SK-N-SH (cell line): ENCODE measurements around the gene LRRC8D. TPM values are rescaled to one million over a fixed set of nuclear protein-coding genes. Genes with fewer than 3 reads are reported as not detected.

Experiments used
- CTCF ChIA-PET: fragments of 300-600, 350-600 bp; formaldehyde crosslinking; extraction: SDS; loops from one replicate; lab custom pipeline; 2021; lab: Yijun Ruan, JAX
- POLR2A ChIA-PET: fragments of 350-600 bp; sonication (Branson Sonifier 250); formaldehyde crosslinking; extraction: SDS; loops from one replicate; lab custom pipeline; 2020; ENCODE audit warnings: antibody characterized with exemption, inconsistent platforms; lab: Yijun Ruan, JAX
- DNase-seq: peaks from one replicate; pipeline ENCODE4 v3.0.0; 2012
- H2AFZ ChIP-seq: fragments of 200-600 bp; sonication (generic); 2 replicates; pipeline ENCODE4 v1.8.1; 2016; ENCODE audit warnings: antibody characterized with exemption, mild to moderate bottlenecking, low read depth
- H3F3A ChIP-seq: fragments of 200-600 bp; sonication (generic); replicated peaks from 2 replicates; pipeline ENCODE3; 2016; ENCODE audit warnings: antibody characterized with exemption, mild to moderate bottlenecking; ENCODE audit not compliant: insufficient read depth
- H3K27ac ChIP-seq, 2 experiments: fragments of 200-500 bp in 1 of 2; fragments of 200-600 bp in 1 of 2; sonication (Bioruptor generic) in 1 of 2; sonication (generic), shearing (Covaris generic) in 1 of 2; 2 replicates each; pipeline versions ENCODE4 v1.5.1 to v1.6.1; 2014 to 2016; ENCODE audit warnings: low read depth in 2 of 2, inconsistent platforms in 1 of 2, low read length in 1 of 2, mild to moderate bottlenecking in 1 of 2, mixed read lengths in 1 of 2
- H3K27me3 ChIP-seq: fragments of 200-600 bp; sonication (generic), shearing (Covaris generic); 2 replicates; pipeline ENCODE4 v1.6.1; 2016; ENCODE audit warnings: mixed run types; ENCODE audit not compliant: insufficient read depth
- H3K36me3 ChIP-seq, 2 experiments: fragments of 200-500 bp in 1 of 2; fragments of 200-600 bp in 1 of 2; sonication (Bioruptor generic) in 1 of 2; sonication (generic) in 1 of 2; replicated peaks in 1 of 2; 2 replicates each; pipeline versions ENCODE3 to v1.5.1; 2014 to 2016; ENCODE audit warnings: low read length in 1 of 2, mild to moderate bottlenecking in 1 of 2; ENCODE audit not compliant: insufficient read depth in 2 of 2, control insufficient read depth in 1 of 2
- H3K4me1 ChIP-seq, 2 experiments: fragments of 200-500 bp in 1 of 2; fragments of 200-600 bp in 1 of 2; sonication (Bioruptor generic) in 1 of 2; sonication (generic), shearing (Covaris generic) in 1 of 2; 2 replicates each; pipeline versions ENCODE4 v1.5.1 to v1.6.1; 2014 to 2016; ENCODE audit warnings: low read depth in 1 of 2, low read length in 1 of 2, mixed run types in 1 of 2; ENCODE audit not compliant: insufficient read depth in 2 of 2, control insufficient read depth in 1 of 2
- H3K4me2 ChIP-seq: fragments of 200-600 bp; sonication (generic), shearing (Covaris generic); 2 replicates; pipeline ENCODE4 v1.6.1; 2017; ENCODE audit warnings: mixed run types
- H3K4me3 ChIP-seq, 2 experiments: fragments of 200-500 bp in 1 of 2; fragments of 200-600 bp in 1 of 2; sonication (Bioruptor generic) in 1 of 2; sonication (generic), shearing (Covaris generic) in 1 of 2; 2 replicates each; pipeline versions ENCODE4 v1.5.1 to v1.8.1; 2014 to 2016; ENCODE audit warnings: low read depth in 2 of 2, inconsistent platforms in 1 of 2, low read length in 1 of 2, mild to moderate bottlenecking in 1 of 2, mixed read lengths in 1 of 2, moderate library complexity in 1 of 2
- H3K79me2 ChIP-seq: fragments of 200-600 bp; sonication (generic); 2 replicates; pipeline ENCODE4 v1.8.1; 2017; ENCODE audit warnings: mild to moderate bottlenecking; ENCODE audit not compliant: insufficient read depth
- H3K9ac ChIP-seq: fragments of 200-600 bp; sonication (generic); 2 replicates; pipeline ENCODE4 v1.6.1; 2017; ENCODE audit warnings: mixed run types
- H3K9me2 ChIP-seq: fragments of 200-600 bp; sonication (generic); 2 replicates; pipeline ENCODE4 v1.6.1; 2017; ENCODE audit warnings: mixed run types
- H3K9me3 ChIP-seq: fragments of 200-600 bp; sonication (generic); 2 replicates; pipeline ENCODE4 v1.6.1; 2017; ENCODE audit warnings: mixed run types, mild to moderate bottlenecking, moderate library complexity
- H4K20me1 ChIP-seq: fragments of 200-600 bp; sonication (generic); 2 replicates; pipeline ENCODE4 v1.6.1; 2017; ENCODE audit warnings: mild to moderate bottlenecking, mixed run types; ENCODE audit not compliant: insufficient read depth
- CHD2 ChIP-seq: fragments of 150-350 bp; IDR thresholded peaks from 2 replicates; pipeline ENCODE4 v1.6.1; 2018; ENCODE audit warnings: low read length; ENCODE audit not compliant: partially characterized antibody
- CTCF ChIP-seq: fragments of 200-600 bp; sonication (generic); IDR thresholded peaks from 2 replicates; pipeline ENCODE4 v1.6.1; 2017; ENCODE audit warnings: antibody characterized with exemption, mild to moderate bottlenecking, moderate library complexity
- FOXJ3 ChIP-seq: sonication (generic); formaldehyde crosslinking; IDR thresholded peaks from 2 replicates; pipeline ENCODE4 v1.5.1; 2020; ENCODE audit warnings: mild to moderate bottlenecking, missing genetic modification reagents
- GATA2 ChIP-seq: sonication (generic); formaldehyde crosslinking; IDR thresholded peaks from 2 replicates; pipeline ENCODE4 v1.5.0; 2020; ENCODE audit warnings: mild to moderate bottlenecking, missing genetic modification reagents
- MEF2A ChIP-seq: IDR thresholded peaks from 2 replicates; pipeline ENCODE4 v1.4.0; 2012; ENCODE audit warnings: low read depth, borderline replicate concordance
- MXI1 ChIP-seq: IDR thresholded peaks from 2 replicates; pipeline ENCODE4 v1.6.1; 2012; ENCODE audit warnings: mild to moderate bottlenecking, low read depth, low read length, improper control_type of control experiment
- NFIC ChIP-seq: IDR thresholded peaks from 2 replicates; pipeline ENCODE4 v1.4.0; 2012; ENCODE audit warnings: borderline replicate concordance
- NRF1 ChIP-seq: IDR thresholded peaks from 2 replicates; pipeline ENCODE4 v1.6.1; 2012; ENCODE audit warnings: low read depth, mild to moderate bottlenecking, low read length
- PBX3 ChIP-seq: IDR thresholded peaks from 2 replicates; pipeline ENCODE4; 2012
- RAD21 ChIP-seq: IDR thresholded peaks from 2 replicates; pipeline ENCODE4 v1.6.1; 2012; ENCODE audit warnings: mild to moderate bottlenecking, low read length
- RCOR1 ChIP-seq: fragments of 150-350 bp; IDR thresholded peaks from 2 replicates; pipeline ENCODE4 v1.6.1; 2017; ENCODE audit warnings: antibody characterized with exemption, low read length
- SMC3 ChIP-seq: IDR thresholded peaks from 2 replicates; pipeline ENCODE4 v1.6.1; 2012; ENCODE audit warnings: low read depth, low read length, improper control_type of control experiment
- polyA plus RNA-seq, 3 experiments: library from polyadenylated mRNA; depleted of rRNA; stranded (reverse); fragments of >200 nt; gene quantifications; 2 replicates each; pipeline ENCODE4 v1.2.3, GENCODE V29; 2012
- TF ChIP-seq, protein P1 (sequence below): fragments of 150-350 bp; IDR thresholded peaks from 2 replicates; pipeline ENCODE4 v1.6.1; 2017; ENCODE audit warnings: antibody characterized with exemption, low read length, low read depth, borderline replicate concordance

Gene LRRC8D
- polyA plus RNA-seq, 1 of the 3 experiments (the other 2 are of a cell fraction), result 15.0 TPM

DNA sequence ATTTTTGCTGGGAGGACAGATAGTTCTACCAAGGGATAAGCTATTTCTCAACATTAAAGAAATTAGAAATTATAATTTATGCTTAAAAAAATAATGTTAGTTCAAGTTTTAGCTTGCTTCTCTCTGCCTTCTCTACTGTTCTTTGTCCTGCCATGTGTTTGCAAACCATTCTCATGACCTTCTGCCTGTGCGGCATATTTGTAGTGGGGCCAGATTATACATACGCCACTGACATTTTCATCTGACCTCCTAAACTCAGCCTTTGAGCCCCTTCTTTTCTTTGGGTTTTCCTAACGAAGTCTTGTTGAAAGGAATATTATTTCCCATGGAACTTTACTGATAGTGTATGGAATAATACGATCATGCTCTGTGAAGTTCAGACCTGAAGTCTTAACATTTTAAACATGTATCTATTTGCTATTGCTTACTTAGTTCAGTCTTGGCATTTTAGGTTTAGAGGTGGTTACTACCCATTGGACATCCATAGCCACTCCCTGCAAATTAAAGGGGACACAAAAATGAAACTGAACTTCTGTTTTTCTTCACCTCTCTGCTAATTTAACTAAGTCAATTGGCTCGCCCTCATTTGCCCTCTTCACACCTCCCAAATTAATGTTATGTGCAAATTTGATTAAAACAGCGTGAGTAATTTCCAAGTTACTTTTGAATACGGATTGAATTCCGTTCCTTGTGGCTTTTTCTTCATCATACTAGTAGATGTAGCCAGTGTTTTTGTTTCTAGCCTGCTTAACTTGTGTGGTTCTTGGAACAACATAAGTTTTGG lies 15.6 kb downstream of the LRRC8D start (continued):
- TF ChIP-seq NFIC, result no peak

DNA sequence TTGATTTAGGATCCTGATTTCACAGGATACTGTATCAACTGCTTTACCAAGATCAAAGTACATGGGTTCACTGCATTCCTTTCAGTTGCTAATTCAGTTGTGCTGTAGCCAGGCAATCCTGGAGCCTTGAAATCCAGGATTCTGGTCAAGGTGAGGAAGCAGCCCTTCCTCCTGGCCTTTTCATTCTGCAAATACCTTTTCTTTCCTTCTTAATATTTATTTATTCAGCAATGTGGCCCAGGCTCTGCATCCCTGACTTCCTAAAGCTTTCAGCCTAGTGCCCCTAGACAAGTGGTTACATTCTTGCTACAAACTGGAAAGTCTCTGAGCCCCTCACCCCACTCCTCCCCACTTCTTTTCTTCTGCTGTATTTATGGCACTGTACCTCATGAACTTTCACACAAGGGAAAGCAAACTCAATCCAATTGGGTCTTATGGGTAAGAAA lies 16.2 kb downstream of the LRRC8D start:
- no peaks in the 10 kb centered on the region for H3F3A ChIP-seq
- H3K36me3 ChIP-seq, result peaks cover 0 to 2% of the 10 kb centered on the region in 2 experiments
- H4K20me1 ChIP-seq, result no peaks in the 10 kb centered on the region
- H2AFZ ChIP-seq, result no peak overlapping the region
- H3K4me3 ChIP-seq, result no peak overlapping the region
- H3K4me2 ChIP-seq, result no peak overlapping the region
- H3K27me3 ChIP-seq, result no peaks in the 10 kb centered on the region
- H3K27ac ChIP-seq, result no peak overlapping the region
- H3K4me1 ChIP-seq, result peaks cover 0 to 5% of the 10 kb centered on the region in 2 experiments; a peak in 2 of 4 replicates
- TF ChIP-seq NFIC (no peak), PBX3 (no peak), GATA2 (CRISPR knock-in tag) (no peak), SMC3 (no peak), FOXJ3 (CRISPR knock-in tag) (no peak), CTCF (no peak), RAD21 (no peak), RCOR1 (no peak), CHD2 (no peak), MEF2A (no peak), NRF1 (no peak), MXI1 (no peak)
- TF ChIP-seq, protein P1, sequence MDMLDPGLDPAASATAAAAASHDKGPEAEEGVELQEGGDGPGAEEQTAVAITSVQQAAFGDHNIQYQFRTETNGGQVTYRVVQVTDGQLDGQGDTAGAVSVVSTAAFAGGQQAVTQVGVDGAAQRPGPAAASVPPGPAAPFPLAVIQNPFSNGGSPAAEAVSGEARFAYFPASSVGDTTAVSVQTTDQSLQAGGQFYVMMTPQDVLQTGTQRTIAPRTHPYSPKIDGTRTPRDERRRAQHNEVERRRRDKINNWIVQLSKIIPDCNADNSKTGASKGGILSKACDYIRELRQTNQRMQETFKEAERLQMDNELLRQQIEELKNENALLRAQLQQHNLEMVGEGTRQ, result no peak
- ChIA-PET POLR2A (no interaction called here), CTCF (interaction anchor here (1.0 kb wide), 1 partner anchor 15 kb away, joined by 3 read pairs; no protein-coding TSS in a partner anchor)
- H3K9me2 ChIP-seq, result no peaks in the 10 kb centered on the region
- H3K79me2 ChIP-seq, result no peaks in the 10 kb centered on the region
- DNase-seq, result no peak
- H3K9ac ChIP-seq, result no peak overlapping the region
- no peaks in the 10 kb centered on the region for H3K9me3 ChIP-seq
